Measurements from ENCODE around the gene NCKAP5. TPM values are rescaled to one million over a fixed set of nuclear protein-coding genes. Genes with fewer than 3 reads are reported as not detected.

NCKAP5 gene
- polyA plus RNA-seq, 2 of the 4 experiments (the other 2 are of a cell fraction), result 3.0 to 4.1 TPM

DNA sequence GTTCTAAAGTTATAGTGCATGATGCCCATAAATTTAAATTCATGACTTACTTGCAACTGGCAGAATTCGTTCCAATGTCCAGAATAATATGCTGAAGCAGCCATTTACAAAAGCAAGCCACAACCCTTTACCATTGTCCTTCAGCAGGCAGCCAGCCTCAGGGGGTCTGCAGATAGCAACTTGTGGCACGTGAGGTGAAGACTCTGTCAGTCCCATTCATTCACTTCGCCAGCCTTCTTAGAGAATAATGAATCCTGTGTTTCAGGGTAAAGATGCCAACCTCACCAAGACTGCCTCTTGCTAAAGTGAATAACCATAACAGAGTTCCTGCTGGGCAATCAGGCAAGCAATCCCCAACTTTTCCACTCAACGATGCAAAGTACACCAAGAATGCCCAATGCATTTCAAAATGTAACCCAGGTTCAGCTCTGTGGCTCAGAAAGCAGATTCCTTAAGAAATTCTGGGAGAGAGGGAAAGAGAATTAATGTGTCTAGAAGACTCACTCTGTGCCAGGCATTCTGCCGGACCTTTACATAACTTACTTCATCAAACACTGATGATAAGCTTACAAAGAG lies 315.4 kb downstream of the NCKAP5 start:
- Histone ChIP-seq H3K4me2 (no peak overlapping the region), H3K9me3 (no peaks in the 10 kb centered on the region), H3K4me3 (no peak overlapping the region), H3K4me1 (no peaks in the 10 kb centered on the region), H3K27ac (no peak overlapping the region)
- POLR2A ChIA-PET, result no interaction called here
- WGBS (ENCODE audit: missing lambda C conversion rate), result 70% methylated on average over 5 of the region's 5 CpGs
- ATAC-seq, result no peak
- TF ChIP-seq ZC3H11A (IDR thresholded peaks at IDR 0.05) (no peak), POLR2AphosphoS2 (conservative IDR thresholded peaks at IDR 0.05; ENCODE audit: low read length) (no peak), KDM1A (IDR thresholded peaks at IDR 0.05; ENCODE audit: low read depth) (no peak), POLR2A (IDR thresholded peaks at IDR 0.05; ENCODE audit: low read length) (no peak), HOXB13 (CRISPR knock-in tag; IDR thresholded peaks at IDR 0.05; ENCODE audit: low read depth) (no peak), ZFP36 (IDR thresholded peaks at IDR 0.05; ENCODE audit: borderline replicate concordance, partially characterized antibody) (no peak), CBX2 (IDR thresholded peaks at IDR 0.05; ENCODE audit: borderline replicate concordance, low read depth) (no peak), ZSCAN20 (CRISPR knock-in tag; IDR thresholded peaks at IDR 0.05) (no peak), CBX8 (IDR thresholded peaks at IDR 0.05) (no peak)
- TF ChIP-seq, protein P1, sequence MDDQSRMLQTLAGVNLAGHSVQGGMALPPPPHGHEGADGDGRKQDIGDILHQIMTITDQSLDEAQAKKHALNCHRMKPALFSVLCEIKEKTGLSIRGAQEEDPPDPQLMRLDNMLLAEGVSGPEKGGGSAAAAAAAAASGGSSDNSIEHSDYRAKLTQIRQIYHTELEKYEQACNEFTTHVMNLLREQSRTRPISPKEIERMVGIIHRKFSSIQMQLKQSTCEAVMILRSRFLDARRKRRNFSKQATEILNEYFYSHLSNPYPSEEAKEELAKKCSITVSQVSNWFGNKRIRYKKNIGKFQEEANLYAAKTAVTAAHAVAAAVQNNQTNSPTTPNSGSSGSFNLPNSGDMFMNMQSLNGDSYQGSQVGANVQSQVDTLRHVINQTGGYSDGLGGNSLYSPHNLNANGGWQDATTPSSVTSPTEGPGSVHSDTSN (IDR thresholded peaks at IDR 0.05), result no peak
- no peak for DNase-seq (ENCODE audit: low read depth in 1 of 2, low spot score in 1 of 2)
- FAIRE-seq, result no peak
- CTCF ChIA-PET, result interaction anchor here (0.7 to 1.3 kb wide), 3 partner anchors 10 to 12 kb away, joined by 3 to 4 read pairs (median 4); no protein-coding TSS in a partner anchor

DNA sequence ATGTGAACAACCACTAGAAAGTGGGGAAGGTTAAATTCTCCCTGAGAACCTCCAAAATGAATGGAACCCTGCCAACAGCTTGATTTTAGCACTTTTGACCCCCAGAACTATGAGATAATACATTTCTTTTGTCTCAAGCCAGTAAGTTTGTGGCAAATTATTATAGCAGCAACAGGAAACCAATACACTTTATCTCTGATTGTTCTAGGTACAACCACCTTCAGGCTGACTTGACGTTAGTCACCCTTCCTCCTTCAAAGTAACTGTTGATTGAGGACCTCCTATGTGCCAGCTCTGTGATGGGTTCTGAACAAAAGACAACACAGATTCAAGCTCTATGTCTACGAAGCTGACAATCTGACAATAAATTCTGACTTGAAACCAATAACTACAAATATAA lies 318.9 kb downstream of the NCKAP5 start:
- CTCF ChIA-PET, result interaction anchor here (0.6 to 1.2 kb wide), 2 partner anchors 12 to 41 kb away, joined by 3 read pairs; no protein-coding TSS in a partner anchor
- TF ChIP-seq ZFP36 (IDR thresholded peaks at IDR 0.05; ENCODE audit: borderline replicate concordance, partially characterized antibody) (no peak), FOSL2 (IDR thresholded peaks at IDR 0.05) (no peak), FOSL2 (CRISPR knock-in tag; IDR thresholded peaks at IDR 0.05) (no peak), TP53 (CRISPR knock-in tag; IDR thresholded peaks at IDR 0.05) (no peak), MYC (IDR thresholded peaks at IDR 0.05; ENCODE audit: borderline replicate concordance, low read length) (no peak), CHD2 (IDR thresholded peaks at IDR 0.05; ENCODE audit: low read length, partially characterized antibody) (no peak), CBX2 (IDR thresholded peaks at IDR 0.05; ENCODE audit: borderline replicate concordance, low read depth) (no peak), RAD21 (conservative IDR thresholded peaks at IDR 0.05 in 1 of 2, IDR thresholded peaks at IDR 0.05 in 1 of 2) (no peak), KDM5A (IDR thresholded peaks at IDR 0.05) (no peak), EHF (CRISPR knock-in tag; IDR thresholded peaks at IDR 0.05) (no peak), ESRRA (IDR thresholded peaks at IDR 0.05; ENCODE audit: borderline replicate concordance, low read length) (no peak), SMC3 (IDR thresholded peaks at IDR 0.05) (no peak), POLR2AphosphoS2 (conservative IDR thresholded peaks at IDR 0.05; ENCODE audit: low read length) (no peak)
- TF ChIP-seq, protein P2, sequence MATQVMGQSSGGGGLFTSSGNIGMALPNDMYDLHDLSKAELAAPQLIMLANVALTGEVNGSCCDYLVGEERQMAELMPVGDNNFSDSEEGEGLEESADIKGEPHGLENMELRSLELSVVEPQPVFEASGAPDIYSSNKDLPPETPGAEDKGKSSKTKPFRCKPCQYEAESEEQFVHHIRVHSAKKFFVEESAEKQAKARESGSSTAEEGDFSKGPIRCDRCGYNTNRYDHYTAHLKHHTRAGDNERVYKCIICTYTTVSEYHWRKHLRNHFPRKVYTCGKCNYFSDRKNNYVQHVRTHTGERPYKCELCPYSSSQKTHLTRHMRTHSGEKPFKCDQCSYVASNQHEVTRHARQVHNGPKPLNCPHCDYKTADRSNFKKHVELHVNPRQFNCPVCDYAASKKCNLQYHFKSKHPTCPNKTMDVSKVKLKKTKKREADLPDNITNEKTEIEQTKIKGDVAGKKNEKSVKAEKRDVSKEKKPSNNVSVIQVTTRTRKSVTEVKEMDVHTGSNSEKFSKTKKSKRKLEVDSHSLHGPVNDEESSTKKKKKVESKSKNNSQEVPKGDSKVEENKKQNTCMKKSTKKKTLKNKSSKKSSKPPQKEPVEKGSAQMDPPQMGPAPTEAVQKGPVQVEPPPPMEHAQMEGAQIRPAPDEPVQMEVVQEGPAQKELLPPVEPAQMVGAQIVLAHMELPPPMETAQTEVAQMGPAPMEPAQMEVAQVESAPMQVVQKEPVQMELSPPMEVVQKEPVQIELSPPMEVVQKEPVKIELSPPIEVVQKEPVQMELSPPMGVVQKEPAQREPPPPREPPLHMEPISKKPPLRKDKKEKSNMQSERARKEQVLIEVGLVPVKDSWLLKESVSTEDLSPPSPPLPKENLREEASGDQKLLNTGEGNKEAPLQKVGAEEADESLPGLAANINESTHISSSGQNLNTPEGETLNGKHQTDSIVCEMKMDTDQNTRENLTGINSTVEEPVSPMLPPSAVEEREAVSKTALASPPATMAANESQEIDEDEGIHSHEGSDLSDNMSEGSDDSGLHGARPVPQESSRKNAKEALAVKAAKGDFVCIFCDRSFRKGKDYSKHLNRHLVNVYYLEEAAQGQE (IDR thresholded peaks at IDR 0.05), result no peak
- TF ChIP-seq, protein P3, sequence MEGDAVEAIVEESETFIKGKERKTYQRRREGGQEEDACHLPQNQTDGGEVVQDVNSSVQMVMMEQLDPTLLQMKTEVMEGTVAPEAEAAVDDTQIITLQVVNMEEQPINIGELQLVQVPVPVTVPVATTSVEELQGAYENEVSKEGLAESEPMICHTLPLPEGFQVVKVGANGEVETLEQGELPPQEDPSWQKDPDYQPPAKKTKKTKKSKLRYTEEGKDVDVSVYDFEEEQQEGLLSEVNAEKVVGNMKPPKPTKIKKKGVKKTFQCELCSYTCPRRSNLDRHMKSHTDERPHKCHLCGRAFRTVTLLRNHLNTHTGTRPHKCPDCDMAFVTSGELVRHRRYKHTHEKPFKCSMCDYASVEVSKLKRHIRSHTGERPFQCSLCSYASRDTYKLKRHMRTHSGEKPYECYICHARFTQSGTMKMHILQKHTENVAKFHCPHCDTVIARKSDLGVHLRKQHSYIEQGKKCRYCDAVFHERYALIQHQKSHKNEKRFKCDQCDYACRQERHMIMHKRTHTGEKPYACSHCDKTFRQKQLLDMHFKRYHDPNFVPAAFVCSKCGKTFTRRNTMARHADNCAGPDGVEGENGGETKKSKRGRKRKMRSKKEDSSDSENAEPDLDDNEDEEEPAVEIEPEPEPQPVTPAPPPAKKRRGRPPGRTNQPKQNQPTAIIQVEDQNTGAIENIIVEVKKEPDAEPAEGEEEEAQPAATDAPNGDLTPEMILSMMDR (IDR thresholded peaks at IDR 0.05), result no peak
- DNase-seq (ENCODE audit: low read depth in 1 of 2, low spot score in 1 of 2), result no peak
- POLR2A ChIA-PET, result no interaction called here
- no peak for FAIRE-seq
- 68% methylated on average over 2 of the region's 2 CpGs for WGBS (ENCODE audit: missing lambda C conversion rate)
- no peak overlapping the region for H3K27ac ChIP-seq
- ATAC-seq, result no peak
- H3K4me1 ChIP-seq, result no peaks in the 10 kb centered on the region
- no peak overlapping the region for H3K4me3 ChIP-seq
- H3K4me2 ChIP-seq, result no peak overlapping the region
- no peaks in the 10 kb centered on the region for H3K9me3 ChIP-seq

Measured in A549 (cell line).